IMR-90 (cell line): Measurements from ENCODE around the gene KLF7. TPM values are rescaled to one million over a fixed set of nuclear protein-coding genes. Genes with fewer than 3 reads are reported as not detected.

ENCODE experiments used
- ATAC-seq: fragments of 200-7000 bp; cut with Tn5 transposase; 2 replicates; pipeline ENCODE4 v1.9.1; 2020; ENCODE audit warnings: low read depth, mild to moderate bottlenecking, moderate library complexity
- BruUV-seq: library from RNA; stranded (reverse); fragments of 400-500 nt; replicated peaks from 2 replicates; lab custom pipeline; 2021; lab: Mats Ljungman, UMichigan
- CTCF ChIA-PET: fragments of 300-600 bp; formaldehyde crosslinking; extraction: SDS; loops from one replicate; lab custom pipeline; 2021; ENCODE audit warnings: antibody characterized with exemption; lab: Yijun Ruan, JAX
- POLR2A ChIA-PET: fragments of 300-600 bp; sonication (Branson Sonifier 250); formaldehyde crosslinking; loops from one replicate; lab custom pipeline; 2022; ENCODE audit warnings: antibody characterized with exemption; ENCODE audit not compliant: unreplicated experiment; lab: Charles Lee
- DNase-seq: peaks from one replicate; pipeline ENCODE4 v3.0.0; 2013
- H2AFZ ChIP-seq: replicated peaks from 2 replicates; pipeline ENCODE3; 2013; ENCODE audit warnings: low read length, mild to moderate bottlenecking; ENCODE audit not compliant: poor library complexity
- H2AK5ac ChIP-seq: 2 replicates; pipeline ENCODE4 v1.6.1; 2013; ENCODE audit warnings: low read depth, low read length, inconsistent platforms
- H2AK9ac ChIP-seq: replicated peaks from 2 replicates; pipeline ENCODE3; 2013; ENCODE audit warnings: mild to moderate bottlenecking, low read depth, low read length, moderate library complexity; ENCODE audit not compliant: poor library complexity
- H2BK120ac ChIP-seq: 2 replicates; pipeline ENCODE4 v1.6.1; 2013; ENCODE audit warnings: low read depth, low read length, inconsistent platforms
- H2BK15ac ChIP-seq: 3 replicates; pipeline ENCODE4 v1.6.1; 2013; ENCODE audit warnings: low read depth, low read length, inconsistent platforms
- H2BK20ac ChIP-seq: 2 replicates; pipeline ENCODE4 v1.6.1; 2013; ENCODE audit warnings: low read depth, mild to moderate bottlenecking, inconsistent platforms, low read length, moderate library complexity
- H2BK5ac ChIP-seq: 2 replicates; pipeline ENCODE4 v1.6.1; 2013; ENCODE audit warnings: mild to moderate bottlenecking, low read depth, low read length, inconsistent platforms; ENCODE audit not compliant: poor library complexity, severe bottlenecking
- H3K14ac ChIP-seq: replicated peaks from 2 replicates; pipeline ENCODE4 v1.6.1; 2013; ENCODE audit warnings: low read depth, low read length, inconsistent platforms
- H3K18ac ChIP-seq: 2 replicates; pipeline ENCODE4 v1.6.1; 2013; ENCODE audit warnings: low read depth, low read length, control low read depth
- H3K23ac ChIP-seq: 2 replicates; pipeline ENCODE4 v1.6.1; 2013; ENCODE audit warnings: low read depth, low read length, inconsistent platforms
- H3K27ac ChIP-seq: 2 replicates; pipeline ENCODE4 v1.5.1; 2013; ENCODE audit warnings: mild to moderate bottlenecking, control low read depth, low read length; ENCODE audit not compliant: insufficient read depth
- H3K27me3 ChIP-seq: 2 replicates; pipeline ENCODE4 v1.6.1; 2013; ENCODE audit warnings: low read length; ENCODE audit not compliant: control insufficient read depth, insufficient read depth
- H3K36me3 ChIP-seq: 2 replicates; pipeline ENCODE4 v1.6.1; 2013; ENCODE audit warnings: low read length, mixed read lengths; ENCODE audit not compliant: control insufficient read depth, insufficient read depth
- H3K4ac ChIP-seq: 2 replicates; pipeline ENCODE4 v1.6.1; 2013; ENCODE audit warnings: low read depth, low read length, inconsistent platforms
- H3K4me1 ChIP-seq: 2 replicates; pipeline ENCODE4 v1.6.1; 2013; ENCODE audit warnings: low read length, mixed read lengths; ENCODE audit not compliant: control insufficient read depth, insufficient read depth
- H3K4me2 ChIP-seq: 2 replicates; pipeline ENCODE4 v1.6.1; 2013; ENCODE audit warnings: low read depth, mild to moderate bottlenecking, control low read depth, low read length, moderate library complexity
- H3K4me3 ChIP-seq: 2 replicates; pipeline ENCODE4 v1.5.1; 2013; ENCODE audit warnings: low read depth, mild to moderate bottlenecking, control low read depth, low read length, moderate library complexity; ENCODE audit not compliant: insufficient read depth
- H3K56ac ChIP-seq: 2 replicates; pipeline ENCODE4 v1.6.1; 2013; ENCODE audit warnings: low read length, inconsistent platforms; ENCODE audit not compliant: insufficient read depth; ENCODE audit errors: extremely low read depth
- H3K79me1 ChIP-seq, 2 experiments: 2 replicates each; pipeline ENCODE4 v1.6.1; 2013; ENCODE audit warnings: low read length in 2 of 2, inconsistent platforms in 1 of 2, low read depth in 1 of 2
- H3K9ac ChIP-seq: 2 replicates; pipeline ENCODE4 v1.6.1; 2013; ENCODE audit warnings: low read depth, low read length, control low read depth
- H3K9me1 ChIP-seq: 2 replicates; pipeline ENCODE4 v1.6.1; 2013; ENCODE audit warnings: low read length, inconsistent platforms; ENCODE audit not compliant: insufficient read depth
- H3K9me3 ChIP-seq: 2 replicates; pipeline ENCODE4 v1.6.1; 2013; ENCODE audit warnings: low read length; ENCODE audit not compliant: control insufficient read depth, insufficient read depth
- H4K20me1 ChIP-seq: 2 replicates; pipeline ENCODE4 v1.6.1; 2013; ENCODE audit warnings: low read length, inconsistent platforms; ENCODE audit not compliant: insufficient read depth
- H4K5ac ChIP-seq: 2 replicates; pipeline ENCODE4 v1.6.1; 2013; ENCODE audit warnings: mild to moderate bottlenecking, low read depth, low read length, control low read depth
- H4K8ac ChIP-seq, 2 experiments: 2 replicates each; pipeline ENCODE4 v1.6.1; 2013; ENCODE audit warnings: low read depth in 2 of 2, low read length in 2 of 2, control low read depth in 1 of 2, inconsistent platforms in 1 of 2
- H4K91ac ChIP-seq: 2 replicates; pipeline ENCODE4 v1.6.1; 2013; ENCODE audit warnings: low read depth, low read length, inconsistent platforms; ENCODE audit not compliant: insufficient read depth
- BHLHE40 ChIP-seq: fragments of 150-350 bp; IDR thresholded peaks from 2 replicates; pipeline ENCODE4 v1.6.1; 2016; ENCODE audit warnings: mild to moderate bottlenecking, low read depth, low read length
- CEBPB ChIP-seq: IDR thresholded peaks from 2 replicates; pipeline ENCODE4 v1.6.1; 2012; ENCODE audit warnings: low read depth, low read length, improper control_type of control experiment
- CHD1 ChIP-seq: IDR thresholded peaks from 2 replicates; pipeline ENCODE4 v1.6.1; 2012; ENCODE audit warnings: low read depth, low read length, improper control_type of control experiment
- ELK1 ChIP-seq: fragments of 150-350 bp; IDR thresholded peaks from 2 replicates; pipeline ENCODE4 v1.6.1; 2016; ENCODE audit warnings: low read depth, mild to moderate bottlenecking, low read length, moderate library complexity, borderline replicate concordance
- MXI1 ChIP-seq: IDR thresholded peaks from 2 replicates; pipeline ENCODE4 v1.6.1; 2012; ENCODE audit warnings: low read depth, mild to moderate bottlenecking, low read length, moderate library complexity, borderline replicate concordance
- POLR2A ChIP-seq: IDR thresholded peaks from 2 replicates; pipeline ENCODE4 v1.6.1; 2012; ENCODE audit warnings: mild to moderate bottlenecking, low read depth, low read length
- RCOR1 ChIP-seq: IDR thresholded peaks from 2 replicates; pipeline ENCODE4 v1.6.1; 2012; ENCODE audit warnings: mild to moderate bottlenecking, low read length, improper control_type of control experiment; ENCODE audit not compliant: insufficient replicate concordance
- RFX5 ChIP-seq: IDR thresholded peaks from 2 replicates; pipeline ENCODE4 v1.8.0; 2012; ENCODE audit warnings: low read depth, mild to moderate bottlenecking, low read length, moderate library complexity
- WGBS, 2 experiments: methylation state at CpG; one replicate each; pipeline versions ENCODE4 v1.1.5 to v1.1.7; 2013; ENCODE audit warnings: missing lambda C conversion rate in 2 of 2; ENCODE audit not compliant: insufficient read length in 1 of 2; ENCODE audit errors: extremely low coverage in 2 of 2; 5-methylcytosine and 5-hydroxymethylcytosine counted together
- dilution Hi-C: fragments of 300-500 bp; cut with HindIII; formaldehyde crosslinking; loops from one replicate; pipeline ENCODE4 v1.14.3; 2018; ENCODE audit warnings: low sequenced_read_pairs; ENCODE audit not compliant: unreplicated experiment
- in situ Hi-C: fragments of 300-500 bp; cut with MboI; formaldehyde crosslinking; loops from 3 replicates; pipeline ENCODE4 v1.14.3; 2019; ENCODE audit warnings: low sequenced_read_pairs, inconsistent platforms, mixed read lengths
- intact Hi-C: fragments of 100-400 bp; cut with micrococcal nuclease; formaldehyde crosslinking; loops from 2 replicates; pipeline ENCODE4 v1.10.0; 2022
- polyA plus RNA-seq, 3 experiments: library from polyadenylated mRNA; depleted of rRNA; stranded (reverse); fragments of >200 nt; gene quantifications; 2 replicates each; pipeline ENCODE4 v1.2.3, GENCODE V29; 2012; ENCODE audit warnings: low replicate concordance in 1 of 3
- total RNA-seq: library from RNA; depleted of rRNA; stranded (reverse); fragments of >200 nt; gene quantifications from 2 replicates; pipeline ENCODE4 v1.2.3, GENCODE V29; 2012
- TF ChIP-seq, protein P1 (sequence below): fragments of 150-350 bp; IDR thresholded peaks from 2 replicates; pipeline ENCODE4 v1.6.1; 2017; ENCODE audit warnings: mild to moderate bottlenecking, antibody characterized with exemption, low read length, low read depth

The KLF7 gene
- total and polyA plus RNA-seq, 2 of the 4 experiments (the other 2 are of a cell fraction), result 23.1 to 28.5 TPM

- H3K27me3 ChIP-seq, result no peaks in the 10 kb centered on the region
- no TSS peak for BruUV-seq
- no peak for ATAC-seq
- no peak overlapping the region for H2BK5ac ChIP-seq
- H2BK20ac ChIP-seq, result no peak overlapping the region
- peaks cover 97% of the 10 kb centered on the region for H4K20me1 ChIP-seq
- no peak overlapping the region for H2BK120ac ChIP-seq
- H2BK15ac ChIP-seq, result no peak overlapping the region
- dilution Hi-C loops (no loop called here), in situ Hi-C loops (no loop called here), intact Hi-C loops (no loop called here)
- no peak for TF ChIP-seq ELK1
- TF ChIP-seq POLR2A, result no peak
- TF ChIP-seq, protein P1, sequence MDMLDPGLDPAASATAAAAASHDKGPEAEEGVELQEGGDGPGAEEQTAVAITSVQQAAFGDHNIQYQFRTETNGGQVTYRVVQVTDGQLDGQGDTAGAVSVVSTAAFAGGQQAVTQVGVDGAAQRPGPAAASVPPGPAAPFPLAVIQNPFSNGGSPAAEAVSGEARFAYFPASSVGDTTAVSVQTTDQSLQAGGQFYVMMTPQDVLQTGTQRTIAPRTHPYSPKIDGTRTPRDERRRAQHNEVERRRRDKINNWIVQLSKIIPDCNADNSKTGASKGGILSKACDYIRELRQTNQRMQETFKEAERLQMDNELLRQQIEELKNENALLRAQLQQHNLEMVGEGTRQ, result no peak
- no peak for TF ChIP-seq CHD1
- TF ChIP-seq RFX5, result no peak
- TF ChIP-seq CEBPB, result no peak
- no peak for TF ChIP-seq MXI1
- no peak for TF ChIP-seq RCOR1
- TF ChIP-seq BHLHE40, result no peak
- no peak overlapping the region for H2AK9ac ChIP-seq
- no peak overlapping the region for H3K4ac ChIP-seq
- no peak overlapping the region for H3K4me2 ChIP-seq
- no peak overlapping the region for H2AK5ac ChIP-seq
- no peaks in the 10 kb centered on the region for H3K9me3 ChIP-seq
- peaks cover 14% of the 10 kb centered on the region for H3K36me3 ChIP-seq
- no peak overlapping the region for H3K14ac ChIP-seq
- H3K9ac ChIP-seq, result no peak overlapping the region
- H4K5ac ChIP-seq, result no peak overlapping the region
- no peak overlapping the region for H3K4me3 ChIP-seq
- POLR2A ChIA-PET, result no interaction called here
- H3K4me1 ChIP-seq, result peaks cover 34% of the 10 kb centered on the region
- no CpG with 5 or more reads among the region's 2 CpGs for WGBS, 2 experiments
- H4K91ac ChIP-seq, result no peak overlapping the region
- peak; percentile 63 for DNase-seq
- peaks cover 7 to 82% of the 10 kb centered on the region in 2 experiments; a peak in 2 of 4 replicates for H3K79me1 ChIP-seq
- no peak overlapping the region for H4K8ac ChIP-seq
- H3K56ac ChIP-seq, result no peak overlapping the region
- CTCF ChIA-PET, result interaction anchor here (0.6 to 1.5 kb wide), 3 partner anchors 17 to 687 kb away, joined by 3 to 4 read pairs (median 3); no protein-coding TSS in a partner anchor
- H3K9me1 ChIP-seq, result peaks cover 44% of the 10 kb centered on the region
- H2AFZ ChIP-seq, result no peak overlapping the region
- no peak overlapping the region for H3K23ac ChIP-seq
- no peak overlapping the region for H3K27ac ChIP-seq
- H3K18ac ChIP-seq, result no peak overlapping the region
Observed at GRCh38 chr2:207148020-207148419, 17.7 kb downstream of the KLF7 start.
